Brain pericyte (primary cell): ENCODE data around the gene ZNF827.

Source experiments
- DNase-seq: peaks from one replicate; pipeline ENCODE4 v3.0.0-alpha.2; 2012; ENCODE audit warnings: low read depth, low spot score

The ZNF827 gene

GRCh38 chr4:145829629-145830395 lies 108.8 kb downstream of the ZNF827 start:
- no peak for DNase-seq

DNA sequence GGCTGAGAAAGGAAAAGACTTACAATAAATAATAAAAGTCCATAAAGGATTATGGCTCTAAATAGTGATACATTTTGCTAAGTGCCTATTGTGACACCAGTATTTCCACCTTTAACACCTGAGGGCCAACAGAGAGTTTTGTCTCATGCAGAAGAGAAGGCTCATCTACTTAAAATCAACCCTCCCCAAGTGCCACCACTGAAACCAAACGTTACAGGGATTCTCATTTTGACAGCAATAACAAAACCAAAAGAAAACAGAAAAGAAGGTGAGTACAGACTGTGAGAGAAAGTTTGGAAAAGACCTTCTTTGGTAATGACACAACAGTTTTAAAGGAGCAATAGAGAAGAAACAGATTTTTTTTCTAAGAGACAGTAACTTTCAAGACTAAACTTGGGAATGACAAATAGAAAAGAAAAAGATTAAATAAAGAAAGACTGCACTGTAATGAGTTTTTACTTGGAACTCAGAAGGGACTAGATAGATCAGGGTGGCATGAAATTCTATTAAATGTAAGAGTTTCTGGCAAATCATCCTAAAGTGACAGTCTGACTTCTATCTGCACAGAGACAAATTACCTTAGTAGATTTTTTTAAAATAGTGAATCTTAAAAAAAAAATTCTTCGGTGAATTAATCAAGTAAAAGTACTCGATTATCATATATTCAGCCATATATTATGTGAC lies 109.7 kb downstream of the ZNF827 start:
- no peak for DNase-seq

- DNase-seq = no peak
Measured at GRCh38 chr4:145827885-145828284, 110.7 kb downstream of the ZNF827 start.

- DNase-seq = no peak
Measured at GRCh38 chr4:145825255-145825654, 113.4 kb downstream of the ZNF827 start.

- DNase-seq = no peak
Measured at GRCh38 chr4:145824463-145824862, 114.2 kb downstream of the ZNF827 start.

DNA sequence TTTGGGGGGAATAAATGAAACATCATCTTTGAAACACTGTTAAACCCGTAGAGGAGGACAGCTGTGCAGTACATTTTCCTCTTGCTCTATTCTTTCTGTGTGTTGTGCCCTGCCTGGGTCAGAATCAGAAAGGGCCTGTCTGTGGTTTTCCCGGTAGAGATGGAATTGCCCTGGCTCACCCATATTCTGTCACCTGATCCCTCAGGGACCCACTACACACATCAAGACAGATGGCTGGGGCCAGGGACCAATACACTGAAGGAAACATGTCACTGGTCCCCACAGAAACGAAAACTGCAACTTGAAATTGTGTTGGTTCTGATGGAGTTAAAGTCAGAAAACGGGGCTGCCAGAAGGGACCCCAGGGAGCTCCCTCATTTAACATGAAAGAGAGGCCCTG lies 114.9 kb downstream of the ZNF827 start:
- no peak for DNase-seq

DNA sequence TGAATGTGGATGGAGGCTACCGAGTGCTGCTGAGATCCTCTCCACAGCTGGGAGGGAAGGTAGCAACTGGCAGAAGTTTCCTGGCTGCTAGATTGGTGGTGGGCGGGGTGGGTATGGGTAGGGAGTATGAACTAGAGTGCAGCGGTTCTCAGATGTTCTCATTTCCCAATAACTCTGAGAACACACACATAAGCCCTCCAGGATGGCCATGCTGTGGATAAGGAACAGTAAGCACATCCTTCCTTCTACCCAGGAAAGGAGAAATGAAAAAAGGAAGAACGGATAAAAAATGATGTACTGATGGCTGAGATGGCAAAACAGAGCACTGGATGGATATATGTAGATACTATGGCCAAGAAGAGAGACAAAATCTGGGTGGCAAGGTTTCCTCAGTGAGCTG lies 116.0 kb downstream of the ZNF827 start:
- DNase-seq = no peak

DNA sequence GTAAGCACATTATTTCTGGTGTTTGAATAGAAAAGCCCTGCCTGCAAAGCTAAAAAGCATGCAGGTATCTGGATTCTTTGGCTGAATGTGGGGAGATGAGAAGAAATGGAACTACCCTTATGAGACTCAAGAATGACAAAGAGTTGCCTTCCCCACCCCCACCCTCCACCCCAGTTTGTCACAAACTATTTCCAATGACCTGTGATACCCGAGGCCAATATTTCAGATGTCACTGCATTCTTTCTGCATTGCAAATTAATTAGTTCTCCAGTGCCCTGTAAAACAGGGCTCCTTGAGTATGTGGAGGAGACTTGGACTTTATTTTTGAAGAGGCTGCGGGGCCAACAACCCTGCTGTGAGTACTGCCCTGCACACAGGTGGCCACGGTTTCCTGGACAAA lies 116.4 kb downstream of the ZNF827 start:
- no peak for DNase-seq

- DNase-seq = no peak
Measured at GRCh38 chr4:145821766-145822165, 116.9 kb downstream of the ZNF827 start.

DNA sequence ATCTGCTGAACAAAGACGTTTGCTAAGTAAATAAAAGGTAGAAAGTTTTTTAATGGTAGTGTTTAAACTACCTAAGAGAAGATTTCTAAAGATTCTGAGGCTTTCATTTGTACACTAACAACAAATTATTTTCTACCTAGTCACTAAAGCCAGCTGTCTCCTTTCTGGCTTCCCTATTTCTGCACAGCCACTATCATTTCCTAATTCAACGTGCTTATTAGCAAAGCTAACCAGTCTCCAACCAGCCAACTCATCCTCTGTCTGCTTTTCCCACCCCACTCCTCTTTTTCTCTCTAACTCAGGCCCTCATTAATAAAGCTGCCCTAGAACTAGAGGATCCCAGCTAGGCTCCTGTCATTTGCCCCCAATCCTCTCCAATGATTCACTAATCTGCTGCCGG lies 118.2 kb downstream of the ZNF827 start:
- no peak for DNase-seq

DNA sequence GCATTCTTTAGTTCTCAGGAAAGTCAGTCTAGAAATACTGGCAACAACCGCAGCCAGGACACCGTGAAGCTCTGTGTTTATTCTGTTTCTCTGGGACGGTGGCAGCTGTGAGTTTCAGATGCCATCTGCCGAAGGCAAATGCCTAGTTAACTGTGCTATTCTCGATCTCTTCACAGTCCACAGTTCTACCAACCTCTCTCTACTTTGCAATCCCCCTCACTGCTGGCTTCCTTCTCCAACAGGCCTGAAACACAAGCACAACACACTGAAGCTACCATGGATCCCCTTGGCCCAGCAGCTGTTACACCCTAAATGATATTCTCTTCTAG lies 118.8 kb downstream of the ZNF827 start:
- no peak for DNase-seq

DNA sequence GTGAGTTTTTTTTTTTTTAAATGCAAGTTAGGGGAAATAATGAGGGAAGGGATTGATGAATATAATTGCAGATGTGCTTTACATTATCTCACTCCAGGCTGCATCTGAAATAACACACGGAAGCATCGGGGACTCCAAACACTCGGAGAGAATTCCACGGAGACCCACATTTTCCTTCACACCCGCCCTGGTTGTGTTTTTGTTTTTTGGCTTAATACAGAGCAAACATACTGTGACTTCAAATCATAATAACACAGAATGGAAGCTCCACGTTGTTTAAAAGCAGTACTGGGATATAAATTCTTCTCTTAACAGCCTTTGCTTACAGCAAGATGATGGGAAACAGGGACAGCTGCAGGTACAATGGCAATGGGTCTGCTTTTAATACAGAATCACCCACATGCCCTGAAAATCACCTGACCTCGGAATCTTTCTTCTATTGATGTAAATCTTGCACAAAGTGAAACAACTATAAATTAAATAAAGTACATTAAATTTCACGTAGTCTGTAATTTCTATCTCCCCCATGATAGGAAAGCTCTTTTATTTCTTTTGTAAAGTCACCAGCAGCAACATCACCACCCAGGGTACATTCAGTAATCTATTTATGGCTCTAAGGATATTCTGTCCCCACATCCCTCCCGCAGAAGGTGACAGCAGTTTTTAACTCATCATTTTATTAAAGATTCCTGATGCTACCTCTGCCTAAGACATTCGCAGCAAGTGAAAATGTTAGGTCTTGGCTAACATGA lies 119.3 kb downstream of the ZNF827 start:
- DNase-seq = no peak

DNA sequence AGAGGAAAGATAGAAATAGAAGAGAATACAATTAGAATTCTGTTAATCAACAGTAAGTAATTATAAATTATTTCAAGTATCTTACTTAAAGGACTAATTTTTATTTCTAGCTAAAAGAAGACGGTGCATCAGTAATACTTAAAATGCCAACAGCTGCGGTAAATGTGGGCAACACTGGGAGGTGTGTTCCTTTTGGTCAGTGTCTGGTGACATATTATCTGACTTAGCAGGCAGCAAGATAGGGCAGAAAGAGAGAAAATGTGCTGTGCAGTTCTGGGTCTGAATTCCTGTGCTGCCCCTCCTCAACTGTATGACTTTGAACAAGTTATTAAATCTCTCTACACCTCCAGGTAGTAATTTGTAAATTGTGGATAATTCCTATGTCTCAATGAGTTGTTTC lies 120.6 kb downstream of the ZNF827 start:
- no peak for DNase-seq

DNA sequence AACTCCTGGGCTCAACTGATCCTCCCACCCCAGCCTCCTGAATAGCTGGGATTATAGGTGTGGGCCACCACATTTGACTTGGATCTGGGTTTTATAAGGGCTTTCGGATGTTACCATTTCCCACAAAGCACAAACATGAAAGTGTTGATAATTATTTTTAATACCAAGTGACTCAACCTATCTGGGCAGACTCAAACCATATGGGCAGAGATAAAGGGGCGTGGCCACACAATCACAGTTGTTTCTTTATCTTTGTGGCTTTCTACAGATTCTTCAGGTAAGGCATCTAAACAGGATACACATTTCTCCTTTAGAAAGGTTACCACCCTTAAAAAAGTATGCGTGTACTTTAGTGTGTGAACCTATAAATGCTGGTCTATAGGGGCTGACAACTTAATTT lies 122.5 kb downstream of the ZNF827 start:
- DNase-seq = no peak

DNA sequence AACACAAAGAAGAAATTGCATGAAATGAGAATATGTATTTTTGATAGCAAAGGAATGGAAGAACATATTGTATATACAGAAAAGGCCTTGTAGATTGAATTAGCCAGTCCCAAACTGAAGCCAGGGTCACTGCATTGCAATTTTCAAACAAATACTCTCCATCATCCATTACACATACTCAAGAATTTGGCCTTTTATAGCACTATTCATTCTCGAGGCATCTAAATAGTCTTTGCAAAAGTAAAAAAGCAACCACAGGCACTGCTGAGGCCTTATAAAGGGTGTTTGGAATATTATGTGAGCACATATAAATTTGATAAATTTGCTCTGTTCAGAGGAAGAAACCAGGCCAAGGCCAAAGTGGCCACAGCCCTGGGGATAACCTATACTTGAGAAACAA lies 123.0 kb downstream of the ZNF827 start:
- DNase-seq = no peak

- no peak for DNase-seq
Measured at GRCh38 chr4:145815027-145815612, 123.5 kb downstream of the ZNF827 start.

- DNase-seq = no peak
Measured at GRCh38 chr4:145814246-145814645, 124.4 kb downstream of the ZNF827 start.

- DNase-seq = no peak
Measured at GRCh38 chr4:145812919-145813318, 125.7 kb downstream of the ZNF827 start.

GRCh38 chr4:145808848-145809512 lies 129.6 kb downstream of the ZNF827 start:
- no peak for DNase-seq

- DNase-seq = peak; percentile 20
Measured at GRCh38 chr4:145808021-145808650, 130.5 kb downstream of the ZNF827 start.

GRCh38 chr4:145805490-145805889 lies 133.1 kb downstream of the ZNF827 start:
- DNase-seq = no peak
